VCaP (cell line): Measurements from ENCODE around the gene THAP2.
"Not testable (repeated sequence)": the region's sequence is repeated elsewhere in the genome, so short reads cannot be mapped to it uniquely, and the experiment has no call there.

Source experiments
- H3K27ac ChIP-seq: fragments of 450-650 bp; 2 replicates; pipeline ENCODE4 v1.5.1; 2017
- TF ChIP-seq, protein P1 (sequence below): fragments of 450-650 bp; conservative IDR thresholded peaks from 2 replicates; pipeline ENCODE4 v1.5.1; 2017; ENCODE audit warnings: mild to moderate bottlenecking, moderate library complexity

Gene THAP2

DNA sequence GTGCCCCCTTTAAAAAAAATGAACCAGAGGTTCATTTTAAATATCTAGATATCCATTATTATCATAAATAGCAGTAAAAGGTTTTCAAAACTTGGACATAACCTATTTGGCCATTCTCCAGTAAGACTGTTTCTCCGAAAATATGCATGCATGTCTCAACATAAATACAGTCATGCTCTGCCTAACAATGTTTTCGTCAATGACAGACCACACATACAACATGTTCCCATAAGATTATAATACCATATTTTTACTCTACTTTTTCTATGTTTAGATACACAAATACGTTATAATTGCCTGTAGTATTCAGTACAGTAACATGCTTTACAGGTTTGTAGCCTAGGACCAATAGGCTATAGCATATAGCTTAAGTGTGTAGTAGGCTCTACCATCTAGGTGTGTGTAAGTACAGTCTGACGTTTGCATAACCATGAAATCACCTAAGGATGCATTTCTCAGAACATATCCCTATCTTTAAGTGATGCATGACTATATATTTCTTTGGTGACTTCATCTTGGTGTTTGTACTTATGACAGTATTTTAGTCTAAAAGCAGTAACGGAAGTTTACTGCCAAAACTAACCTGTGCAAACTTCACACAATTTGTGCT is 25.0 kb downstream of the THAP2 start:
- TF ChIP-seq, protein P1, sequence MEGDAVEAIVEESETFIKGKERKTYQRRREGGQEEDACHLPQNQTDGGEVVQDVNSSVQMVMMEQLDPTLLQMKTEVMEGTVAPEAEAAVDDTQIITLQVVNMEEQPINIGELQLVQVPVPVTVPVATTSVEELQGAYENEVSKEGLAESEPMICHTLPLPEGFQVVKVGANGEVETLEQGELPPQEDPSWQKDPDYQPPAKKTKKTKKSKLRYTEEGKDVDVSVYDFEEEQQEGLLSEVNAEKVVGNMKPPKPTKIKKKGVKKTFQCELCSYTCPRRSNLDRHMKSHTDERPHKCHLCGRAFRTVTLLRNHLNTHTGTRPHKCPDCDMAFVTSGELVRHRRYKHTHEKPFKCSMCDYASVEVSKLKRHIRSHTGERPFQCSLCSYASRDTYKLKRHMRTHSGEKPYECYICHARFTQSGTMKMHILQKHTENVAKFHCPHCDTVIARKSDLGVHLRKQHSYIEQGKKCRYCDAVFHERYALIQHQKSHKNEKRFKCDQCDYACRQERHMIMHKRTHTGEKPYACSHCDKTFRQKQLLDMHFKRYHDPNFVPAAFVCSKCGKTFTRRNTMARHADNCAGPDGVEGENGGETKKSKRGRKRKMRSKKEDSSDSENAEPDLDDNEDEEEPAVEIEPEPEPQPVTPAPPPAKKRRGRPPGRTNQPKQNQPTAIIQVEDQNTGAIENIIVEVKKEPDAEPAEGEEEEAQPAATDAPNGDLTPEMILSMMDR, result no peak
- H3K27ac ChIP-seq, result no peak overlapping the region

DNA sequence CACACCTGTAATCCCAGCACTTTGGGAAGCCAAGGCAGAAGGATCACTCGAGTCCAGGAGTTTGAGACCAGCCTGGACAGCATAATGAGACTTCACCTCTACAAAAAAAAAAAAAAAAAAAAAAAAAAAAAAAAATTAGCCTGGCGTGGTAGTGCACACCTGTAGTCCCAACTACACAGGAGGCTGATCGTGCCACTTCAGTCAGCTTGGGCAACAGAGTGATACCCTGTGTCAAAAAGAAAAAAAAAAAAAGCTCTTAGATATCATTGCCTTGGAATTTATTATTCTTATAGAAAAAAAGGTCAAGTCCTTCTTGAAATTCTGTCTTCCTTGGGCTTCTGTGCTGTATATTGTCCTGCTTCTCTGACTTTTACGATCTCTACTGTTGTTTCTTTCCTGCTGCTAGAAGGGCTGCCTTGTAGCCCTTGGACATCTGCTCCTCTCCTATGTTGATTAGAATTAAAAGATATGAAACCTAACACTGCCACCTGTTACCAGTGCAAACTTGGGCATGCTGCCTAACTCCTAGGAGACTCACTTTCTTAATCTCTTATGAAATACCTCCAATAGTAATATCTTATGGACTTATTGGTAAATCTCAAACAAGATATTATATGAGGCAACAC is 27.5 kb downstream of the THAP2 start:
- TF ChIP-seq, protein P1, result no peak
- H3K27ac ChIP-seq, result peak overlapping the region; percentile 39; the same call in 1 of the 2 replicates

DNA sequence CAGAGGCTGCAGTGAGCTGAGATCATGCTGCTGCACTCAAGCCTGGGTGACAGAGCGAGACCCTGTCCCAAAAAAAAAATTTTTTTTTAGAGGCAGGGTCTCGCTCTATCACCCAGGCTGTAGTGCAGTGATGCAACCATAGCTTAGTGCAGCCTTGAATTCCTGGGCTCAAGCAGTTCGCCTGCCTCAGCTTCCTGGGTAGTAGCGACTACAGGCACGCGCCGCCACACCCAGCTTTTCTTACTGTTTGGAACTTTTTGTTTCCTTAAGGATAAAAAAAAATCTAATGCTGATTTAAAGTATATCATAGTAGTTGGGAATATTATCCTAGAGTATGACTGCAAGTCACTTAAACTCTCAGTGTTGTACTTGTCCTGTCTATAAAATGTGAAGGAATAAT is 29.0 kb downstream of the THAP2 start:
- no peak overlapping the region for H3K27ac ChIP-seq
- TF ChIP-seq, protein P1, result no peak

DNA sequence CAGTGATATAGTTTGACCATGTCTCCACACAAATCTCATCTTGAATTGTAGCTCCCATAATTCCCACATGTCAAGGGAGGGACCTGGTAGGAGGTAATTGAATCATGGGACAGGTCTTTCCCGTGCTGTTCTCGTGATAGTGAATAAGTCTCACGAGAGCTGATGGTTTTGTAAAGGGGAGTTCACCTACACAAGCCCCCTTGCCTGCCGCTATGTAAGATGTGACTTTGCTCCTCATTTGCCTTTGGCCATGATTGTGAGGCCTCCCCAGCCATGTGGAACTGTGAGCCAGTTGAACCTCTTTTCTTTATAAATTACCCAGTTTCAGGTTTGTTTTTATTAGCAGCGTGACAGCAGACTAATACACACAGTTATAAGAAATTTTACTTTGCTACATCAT is 29.6 kb downstream of the THAP2 start:
- H3K27ac ChIP-seq, result not testable (repeated sequence)

DNA sequence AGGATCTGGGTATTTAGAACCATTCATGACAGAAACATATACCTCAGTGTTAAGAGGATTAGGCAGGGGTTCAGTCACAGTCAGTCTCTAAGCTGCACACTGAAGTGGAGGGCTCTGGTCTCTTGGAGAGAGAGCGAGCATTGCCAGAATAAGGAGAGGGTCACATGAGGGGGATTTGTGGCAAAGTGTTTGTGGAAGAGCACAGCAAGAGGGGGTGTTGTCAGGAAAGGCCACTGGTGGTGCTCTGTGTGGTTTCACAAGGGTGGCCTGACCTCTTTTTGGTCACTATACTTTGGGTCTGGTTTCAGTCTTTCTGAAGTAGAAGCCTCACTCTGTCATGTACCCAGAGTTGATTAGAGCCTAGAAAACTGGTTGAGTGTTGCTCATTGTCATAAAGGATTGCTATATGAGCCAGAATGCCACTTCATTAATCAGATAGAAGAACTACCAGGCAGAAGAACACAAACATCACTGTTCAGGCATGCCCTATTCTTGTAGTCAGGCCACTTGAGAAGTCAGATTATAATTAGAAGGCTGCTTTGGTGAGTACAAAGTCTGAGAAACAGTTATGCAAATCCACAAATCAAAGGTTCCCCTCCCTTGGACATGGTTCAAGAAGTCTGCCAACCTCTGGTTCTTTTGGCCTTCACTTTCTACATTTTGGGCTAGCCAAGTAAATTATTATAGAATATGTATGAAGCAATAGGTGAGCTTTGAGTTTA is 30.2 kb downstream of the THAP2 start:
- no peak overlapping the region for H3K27ac ChIP-seq
- TF ChIP-seq, protein P1, result no peak

DNA sequence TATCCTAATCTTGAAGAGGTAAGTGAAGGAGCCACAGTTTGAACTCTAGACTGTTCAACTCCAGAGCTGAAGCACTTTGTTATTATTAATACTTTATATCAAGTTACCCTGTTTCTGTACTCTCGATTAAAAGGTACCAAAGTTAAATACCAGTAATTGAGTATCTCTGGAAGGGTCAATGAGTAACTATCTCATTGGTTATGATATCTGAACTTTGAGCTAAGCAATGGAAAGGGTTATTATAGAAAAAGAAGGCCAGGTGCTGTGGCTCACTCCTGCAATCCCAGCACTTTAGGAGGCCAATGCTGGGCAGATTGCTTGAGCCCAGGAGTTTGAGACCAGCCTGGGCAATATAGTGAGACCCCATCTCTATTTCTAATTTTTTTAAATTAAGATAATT is 31.7 kb downstream of the THAP2 start:
- TF ChIP-seq, protein P1, result no peak
- no peak overlapping the region for H3K27ac ChIP-seq

DNA sequence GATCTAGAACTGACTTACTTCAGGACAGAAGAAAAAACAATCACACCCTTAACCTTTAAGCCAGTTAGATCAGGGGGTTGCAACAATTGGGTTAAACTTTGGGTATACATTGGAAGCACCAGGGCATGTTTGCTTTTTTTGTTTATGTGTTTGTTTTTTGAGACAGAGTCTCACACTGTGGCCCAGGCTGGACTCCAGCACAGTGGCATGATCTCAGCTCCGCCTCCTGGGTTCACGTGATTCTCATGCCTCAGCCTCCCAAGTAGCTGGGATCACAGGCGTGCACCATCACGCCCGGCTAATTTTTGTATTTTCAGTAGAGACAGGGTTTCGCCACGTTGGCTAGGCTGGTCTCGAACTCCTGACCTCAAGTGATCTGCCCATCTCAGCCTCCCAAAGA is 38.1 kb downstream of the THAP2 start:
- H3K27ac ChIP-seq, result not testable (repeated sequence)

DNA sequence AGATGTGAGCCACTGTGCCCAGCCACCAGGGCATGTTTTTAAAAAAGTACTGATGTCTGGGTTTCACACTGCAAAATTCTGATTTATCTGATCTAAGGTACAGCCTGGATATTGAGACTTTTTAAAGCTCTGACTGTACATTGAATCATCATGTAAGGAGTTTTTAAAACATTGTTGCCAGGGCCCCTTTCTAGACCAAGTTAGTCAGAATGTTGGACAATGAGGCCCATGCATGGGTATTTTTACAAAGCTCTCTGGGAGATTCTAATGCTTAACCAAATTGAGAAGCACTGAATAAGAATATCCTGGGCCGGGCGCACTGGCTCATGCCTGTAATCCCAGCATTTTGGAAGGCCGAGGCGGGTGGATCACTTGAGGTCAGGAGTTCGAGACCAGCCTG is 38.5 kb downstream of the THAP2 start:
- TF ChIP-seq, protein P1, result no peak
- H3K27ac ChIP-seq, result peak overlapping the region; percentile 43; the same call in 1 of the 2 replicates
